H1 (cell line): ENCODE measurements around the gene KREMEN1. TPM values are rescaled to one million over a fixed set of nuclear protein-coding genes. Genes with fewer than 3 reads are reported as not detected.

Experiments
- CTCF ChIA-PET: fragments of 300-600 bp; sonication (Branson Sonifier 250); formaldehyde crosslinking; loops from one replicate; lab custom pipeline; 2021; ENCODE audit not compliant: partially characterized antibody; lab: Charles Lee
- POLR2A ChIA-PET: fragments of 300-600 bp; sonication (Branson Sonifier 250); formaldehyde crosslinking; loops from one replicate; lab custom pipeline; 2021; ENCODE audit warnings: inconsistent platforms; ENCODE audit not compliant: partially characterized antibody; lab: Charles Lee
- DNase-seq, 2 experiments: peaks; one replicate each; pipeline versions ENCODE4 v3.0.0 to v3.0.0-alpha.2; 2010 to 2022; ENCODE audit warnings: low spot score in 2 of 2, low read depth in 1 of 2, mixed read lengths in 1 of 2
- FAIRE-seq: peaks from 2 replicates; lab custom pipeline; 2011; peaks lifted over from hg19 to GRCh38; lab: Jason Lieb, UNC
- H2AFZ ChIP-seq: 2 replicates; pipeline ENCODE4 v1.8.1; 2012; ENCODE audit warnings: low read length, inconsistent platforms
- H2AK5ac ChIP-seq: 2 replicates; pipeline ENCODE4 v1.6.1; 2013; ENCODE audit warnings: low read depth, low read length
- H2BK120ac ChIP-seq: replicated peaks from 2 replicates; pipeline ENCODE3; 2013; ENCODE audit warnings: low read depth, low read length, inconsistent platforms
- H2BK12ac ChIP-seq: 2 replicates; pipeline ENCODE4 v1.6.1; 2013; ENCODE audit warnings: low read depth, low read length
- H2BK15ac ChIP-seq: 2 replicates; pipeline ENCODE4 v1.6.1; 2013; ENCODE audit warnings: low read length
- H2BK20ac ChIP-seq: 2 replicates; pipeline ENCODE4 v1.6.1; 2013; ENCODE audit warnings: low read length
- H2BK5ac ChIP-seq: 2 replicates; pipeline ENCODE4 v1.6.1; 2013; ENCODE audit warnings: low read depth, low read length
- H3K14ac ChIP-seq: 2 replicates; pipeline ENCODE4 v1.6.1; 2013; ENCODE audit warnings: inconsistent platforms; ENCODE audit not compliant: insufficient read length
- H3K18ac ChIP-seq: 2 replicates; pipeline ENCODE4 v1.6.1; 2013; ENCODE audit warnings: low read length; ENCODE audit errors: extremely low read depth
- H3K23ac ChIP-seq: 2 replicates; pipeline ENCODE4 v1.6.1; 2013; ENCODE audit warnings: inconsistent platforms; ENCODE audit not compliant: insufficient read length
- H3K23me2 ChIP-seq: 2 replicates; pipeline ENCODE4 v1.6.1; 2013; ENCODE audit warnings: low read depth, low read length
- H3K27ac ChIP-seq: 2 replicates; pipeline ENCODE4 v1.6.1; 2011; ENCODE audit warnings: low read depth, low read length, inconsistent platforms
- H3K27me3 ChIP-seq, 4 experiments: replicated peaks in 1 of 4; 1 replicate in 1 of 4; 2 replicates in 3 of 4; pipeline versions ENCODE4 v1.6.1 to v1.8.1; 2011 to 2013; ENCODE audit warnings: low read length in 3 of 4, mild to moderate bottlenecking in 3 of 4, inconsistent platforms in 2 of 4, mixed read lengths in 2 of 4, moderate library complexity in 1 of 4; ENCODE audit not compliant: control insufficient read depth in 3 of 4, insufficient read depth in 3 of 4; ENCODE audit errors: extremely low read depth in 1 of 4
- H3K36me3 ChIP-seq, 4 experiments: 2 replicates each; pipeline versions ENCODE4 v1.6.1 to v1.8.1; 2011 to 2013; ENCODE audit warnings: mild to moderate bottlenecking in 4 of 4, low read length in 3 of 4, moderate library complexity in 2 of 4, control low read depth in 1 of 4, inconsistent platforms in 1 of 4; ENCODE audit not compliant: insufficient read depth in 4 of 4, control insufficient read depth in 2 of 4
- H3K4ac ChIP-seq: replicated peaks from 2 replicates; pipeline ENCODE3; 2013; ENCODE audit warnings: low read length, low read depth, mixed read lengths, inconsistent platforms; ENCODE audit not compliant: insufficient read length
- H3K4me1 ChIP-seq, 4 experiments: replicated peaks in 1 of 4; 1 replicate in 1 of 4; 2 replicates in 3 of 4; pipeline versions ENCODE4 v1.6.1 to v1.8.1; 2011 to 2013; ENCODE audit warnings: low read length in 3 of 4, inconsistent platforms in 2 of 4, mixed read lengths in 1 of 4; ENCODE audit not compliant: insufficient read depth in 4 of 4, control insufficient read depth in 3 of 4
- H3K4me2 ChIP-seq, 2 experiments: 2 replicates each; pipeline versions ENCODE4 v1.6.1 to v1.8.1; 2011 to 2013; ENCODE audit warnings: low read depth in 2 of 2, low read length in 2 of 2, control low read depth in 1 of 2, inconsistent platforms in 1 of 2, mild to moderate bottlenecking in 1 of 2; ENCODE audit not compliant: insufficient read depth in 1 of 2
- H3K4me3 ChIP-seq, 4 experiments: fragments of 200-600, 300-600 bp in 1 of 4; sonication (generic), shearing (Covaris generic), sonication (Bioruptor Twin) in 1 of 4; 2 replicates each; pipeline versions ENCODE4 v1.5.1 to v1.8.1; 2011 to 2016; ENCODE audit warnings: low read length in 4 of 4, low read depth in 3 of 4, control low read depth in 2 of 4, inconsistent platforms in 2 of 4, mild to moderate bottlenecking in 2 of 4, mixed read lengths in 1 of 4, moderate library complexity in 1 of 4; ENCODE audit not compliant: insufficient read depth in 2 of 4; ENCODE audit errors: extremely low read depth in 1 of 4
- H3K56ac ChIP-seq: replicated peaks from 2 replicates; pipeline ENCODE3; 2013; ENCODE audit warnings: low read depth, mild to moderate bottlenecking, mixed read lengths, low read length, inconsistent platforms; ENCODE audit not compliant: insufficient read length
- H3K79me1 ChIP-seq: 2 replicates; pipeline ENCODE4 v1.6.1; 2013; ENCODE audit warnings: low read depth, low read length, control low read depth
- H3K79me2 ChIP-seq, 2 experiments: 2 replicates each; pipeline versions ENCODE4 v1.6.1 to v1.8.1; 2012 to 2013; ENCODE audit warnings: low read length in 2 of 2, mild to moderate bottlenecking in 2 of 2, inconsistent platforms in 1 of 2; ENCODE audit not compliant: insufficient read depth in 2 of 2, control insufficient read depth in 1 of 2
- H3K9ac ChIP-seq, 4 experiments: replicated peaks in 1 of 4; 1 replicate in 1 of 4; 2 replicates in 3 of 4; pipeline versions ENCODE4 v1.6.1 to v1.8.1; 2011 to 2013; ENCODE audit warnings: low read depth in 3 of 4, low read length in 3 of 4, control low read depth in 2 of 4, mild to moderate bottlenecking in 2 of 4, moderate library complexity in 2 of 4, inconsistent platforms in 1 of 4; ENCODE audit errors: extremely low read depth in 1 of 4
- H3K9me3 ChIP-seq, 2 experiments: 2 replicates each; pipeline versions ENCODE4 v1.6.1 to v1.8.1; 2012 to 2013; ENCODE audit warnings: mild to moderate bottlenecking in 2 of 2, moderate library complexity in 2 of 2, control low read depth in 1 of 2, inconsistent platforms in 1 of 2, low read depth in 1 of 2, low read length in 1 of 2, mixed read lengths in 1 of 2; ENCODE audit not compliant: insufficient read depth in 2 of 2
- H4K20me1 ChIP-seq, 2 experiments: replicated peaks in 1 of 2; 2 replicates each; pipeline versions ENCODE3 to v1.8.1; 2011 to 2013; ENCODE audit warnings: inconsistent platforms in 2 of 2, low read length in 2 of 2, mild to moderate bottlenecking in 1 of 2; ENCODE audit not compliant: insufficient read depth in 2 of 2, control insufficient read depth in 1 of 2
- H4K5ac ChIP-seq: 2 replicates; pipeline ENCODE4 v1.6.1; 2013; ENCODE audit warnings: low read length, low read depth, mixed read lengths, inconsistent platforms; ENCODE audit not compliant: insufficient read length
- H4K8ac ChIP-seq: 2 replicates; pipeline ENCODE4 v1.8.0; 2013; ENCODE audit warnings: mild to moderate bottlenecking, moderate library complexity, low read length, inconsistent platforms; ENCODE audit not compliant: insufficient read depth; ENCODE audit errors: extremely low read depth
- H4K91ac ChIP-seq: replicated peaks from 2 replicates; pipeline ENCODE3; 2013; ENCODE audit warnings: low read length, mixed read lengths, inconsistent platforms; ENCODE audit not compliant: insufficient read length
- GABPA ChIP-seq: IDR thresholded peaks from 2 replicates; pipeline ENCODE4 v1.6.1; 2011; ENCODE audit warnings: mild to moderate bottlenecking, low read length, moderate library complexity, borderline replicate concordance; ENCODE audit not compliant: insufficient read depth
- RAD21 ChIP-seq, 2 experiments: IDR thresholded peaks in 1 of 2; conservative IDR thresholded peaks in 1 of 2; 2 replicates each; pipeline ENCODE4 v1.6.1; 2011; ENCODE audit warnings: low read depth in 2 of 2, low read length in 2 of 2, improper control_type of control experiment in 1 of 2, inconsistent platforms in 1 of 2, mild to moderate bottlenecking in 1 of 2, moderate library complexity in 1 of 2
- YY1 ChIP-seq: IDR thresholded peaks from 2 replicates; pipeline ENCODE4 v1.6.1; 2011; ENCODE audit warnings: low read depth, mild to moderate bottlenecking, low read length
- WGBS, 2 experiments: shearing (Covaris generic) in 1 of 2; methylation state at CpG; one replicate each; pipeline versions ENCODE4 v1.1.6 to v1.1.7; 2013 to 2015; ENCODE audit warnings: low lambda C conversion rate in 2 of 2, mixed read lengths in 2 of 2, inconsistent platforms in 1 of 2, low coverage in 1 of 2, missing lambda C conversion rate in 1 of 2; ENCODE audit not compliant: insufficient replicate concordance in 2 of 2, insufficient coverage in 1 of 2, insufficient read length in 1 of 2; ENCODE audit errors: extremely low coverage in 1 of 2, missing lambda C conversion rate in 1 of 2; 5-methylcytosine and 5-hydroxymethylcytosine counted together
- polyA plus RNA-seq, 7 experiments: library from polyadenylated mRNA; depleted of rRNA in 3 of 7; stranded (reverse) in 5 of 7; unstranded in 2 of 7; fragments of >200 nt in 5 of 7; fragments of 200-250 nt in 2 of 7; gene quantifications; 1 replicate in 5 of 7; 2 replicates in 1 of 7; 4 replicates in 1 of 7; pipeline versions ENCODE4 v1.2.1 to v1.2.3, GENCODE V29; 2011 to 2013; ENCODE audit warnings: missing spikeins in 2 of 7, mixed read lengths in 2 of 7
- total RNA-seq: library from RNA; stranded (reverse); fragmentation: NEBNext Ultra II Directional; extraction: Animal tissue kit (Norgen Biotek cat#: 25700); gene quantifications from 2 replicates; pipeline ENCODE4 v1.2.1, GENCODE V29; 2021
- TF ChIP-seq, protein P1 (sequence below), 3 experiments: IDR thresholded peaks; 1 replicate in 2 of 3; 2 replicates in 1 of 3; pipeline versions ENCODE4 v1.5.1 to v1.6.1; 2011; ENCODE audit warnings: low read length in 3 of 3, mild to moderate bottlenecking in 3 of 3, inconsistent platforms in 2 of 3, low read depth in 1 of 3, moderate library complexity in 1 of 3; ENCODE audit not compliant: insufficient read depth in 1 of 3; ENCODE audit errors: control extremely low read depth in 1 of 3

The KREMEN1 gene
- total and polyA plus RNA-seq, 2 of the 8 experiments (the other 6 are each of a cell fraction or from before 2014, with no cell fraction given), result 2.1 to 3.2 TPM

DNA sequence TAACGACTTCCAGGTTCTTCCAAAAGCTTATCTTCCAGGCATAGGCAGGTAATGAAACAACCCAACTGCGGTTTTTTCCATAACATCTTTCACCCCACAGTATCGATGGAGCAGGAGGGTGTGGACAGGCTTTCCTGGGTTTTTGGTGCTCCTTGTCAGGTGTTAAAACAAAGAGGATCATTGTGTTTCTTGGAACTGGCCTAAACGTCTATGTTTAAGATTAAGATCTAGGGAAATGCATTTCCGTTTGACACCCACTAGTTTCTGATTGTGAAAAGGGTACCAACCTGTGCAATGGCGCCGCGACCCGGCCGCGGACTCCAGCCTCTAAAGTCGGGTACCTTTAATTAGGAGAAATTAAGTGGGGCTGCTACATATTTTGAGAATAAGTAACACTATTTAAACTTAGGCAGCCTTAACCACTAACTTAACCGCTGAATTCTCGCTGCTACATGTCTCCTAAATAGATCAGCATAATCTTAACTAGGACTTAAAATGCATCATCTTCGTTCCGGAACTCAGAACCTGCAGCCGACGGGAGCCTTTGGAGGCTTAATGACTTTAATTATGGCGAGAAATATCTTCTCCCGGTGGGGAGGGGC lies 42.7 kb upstream of the KREMEN1 start:
- peak overlapping the region in 1 of 4 experiments; percentile 38; a peak in 3 of 7 replicates for H3K9ac ChIP-seq

More for the DNA sequence above, 42.7 kb upstream of the KREMEN1 start:
- no peak overlapping the region for H2AFZ ChIP-seq
- peak overlapping the region; percentile 19 for H3K56ac ChIP-seq
- no peak overlapping the region for H2BK15ac ChIP-seq
- peak overlapping the region; percentile 66 to 80 for H3K4me2 ChIP-seq
- peak overlapping the region; percentile 52; the same call in 1 of the 2 replicates for H2BK5ac ChIP-seq
- no peak overlapping the region for H4K91ac ChIP-seq
- H3K4me3 ChIP-seq, result peak overlapping the region; percentile 37 to 59 (median 42); a peak in 7 of 8 replicates
- FAIRE-seq, result no peak
- no peak overlapping the region for H2BK20ac ChIP-seq
- peak overlapping the region; percentile 87 for H2BK12ac ChIP-seq
- peak in 1 of 2 experiments; percentile 15; a peak in 2 of 4 replicates for TF ChIP-seq RAD21 (IDR thresholded peaks at IDR 0.05 in 1 of 2, conservative IDR thresholded peaks at IDR 0.05 in 1 of 2; ENCODE audit: low read depth in 2 of 2, low read length in 2 of 2)
- TF ChIP-seq YY1, result peak; percentile 62; the same call in 1 of the 2 replicates
- no peak for TF ChIP-seq GABPA
- TF ChIP-seq, protein P1, sequence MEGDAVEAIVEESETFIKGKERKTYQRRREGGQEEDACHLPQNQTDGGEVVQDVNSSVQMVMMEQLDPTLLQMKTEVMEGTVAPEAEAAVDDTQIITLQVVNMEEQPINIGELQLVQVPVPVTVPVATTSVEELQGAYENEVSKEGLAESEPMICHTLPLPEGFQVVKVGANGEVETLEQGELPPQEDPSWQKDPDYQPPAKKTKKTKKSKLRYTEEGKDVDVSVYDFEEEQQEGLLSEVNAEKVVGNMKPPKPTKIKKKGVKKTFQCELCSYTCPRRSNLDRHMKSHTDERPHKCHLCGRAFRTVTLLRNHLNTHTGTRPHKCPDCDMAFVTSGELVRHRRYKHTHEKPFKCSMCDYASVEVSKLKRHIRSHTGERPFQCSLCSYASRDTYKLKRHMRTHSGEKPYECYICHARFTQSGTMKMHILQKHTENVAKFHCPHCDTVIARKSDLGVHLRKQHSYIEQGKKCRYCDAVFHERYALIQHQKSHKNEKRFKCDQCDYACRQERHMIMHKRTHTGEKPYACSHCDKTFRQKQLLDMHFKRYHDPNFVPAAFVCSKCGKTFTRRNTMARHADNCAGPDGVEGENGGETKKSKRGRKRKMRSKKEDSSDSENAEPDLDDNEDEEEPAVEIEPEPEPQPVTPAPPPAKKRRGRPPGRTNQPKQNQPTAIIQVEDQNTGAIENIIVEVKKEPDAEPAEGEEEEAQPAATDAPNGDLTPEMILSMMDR (IDR thresholded peaks at IDR 0.05; ENCODE audit: control extremely low read depth in 1 of 3, insufficient read depth in 1 of 3, low read depth in 1 of 3, low read length in 3 of 3), result peak in 1 of 3 experiments; percentile 9; a peak in 2 of 4 replicates
- peak overlapping the region; percentile 19 for H4K5ac ChIP-seq
- peaks cover 11 to 20% (median 15%) of the 10 kb centered on the region in 4 experiments for H3K4me1 ChIP-seq
- no peaks in the 10 kb centered on the region for H3K27me3 ChIP-seq
- CTCF ChIA-PET, result interaction anchor here (0.6 to 7.1 kb wide), 13 partner anchors 9 to 172 kb away, joined by 3 to 37 read pairs (median 3); no protein-coding TSS in a partner anchor
- 17% methylated on average over 20 of the region's 20 CpGs; no CpG with 5 or more reads in 1 of the 2 experiments for WGBS, 2 experiments
- no peaks in the 10 kb centered on the region for H3K9me3 ChIP-seq
- H3K14ac ChIP-seq, result no peak overlapping the region
- peaks cover 0 to 32% of the 10 kb centered on the region in 2 experiments; a peak in 2 of 4 replicates for H3K79me2 ChIP-seq
- H3K18ac ChIP-seq, result peak overlapping the region; percentile 27; the same call in 1 of the 2 replicates
- H3K79me1 ChIP-seq, result peaks cover 16% of the 10 kb centered on the region
- H3K36me3 ChIP-seq, result 0 out of 8 replicates have a peak, but pooled peaks cover 0 to 2% (median 0%) of the 10 kb centered on the region in 4 experiments
- no peak overlapping the region for H3K4ac ChIP-seq
- DNase-seq, result no peak
- POLR2A ChIA-PET, result interaction anchor here (0.9 to 3.4 kb wide), 7 partner anchors 11 to 146 kb away, joined by 3 to 16 read pairs (median 3); partner anchors contain the start of gene ZNRF3
- H3K27ac ChIP-seq, result peak overlapping the region; percentile 29; the same call in 1 of the 2 replicates
- no peak overlapping the region for H3K23ac ChIP-seq
- no peak overlapping the region for H2BK120ac ChIP-seq
- peaks cover 5% of the 10 kb centered on the region for H3K23me2 ChIP-seq
- H4K8ac ChIP-seq, result no peak overlapping the region; the same call in 1 of the 2 replicates
- peaks cover 0 to 3% of the 10 kb centered on the region in 2 experiments for H4K20me1 ChIP-seq
- H2AK5ac ChIP-seq, result no peak overlapping the region
